GM21619 (cell line): Measurements from ENCODE around the gene OR52W1.
"Not testable (repeated sequence)": the region's sequence is repeated elsewhere in the genome, so short reads cannot be mapped to it uniquely, and the experiment has no call there.

Source experiments
- ATAC-seq: cut with Tn5 transposase; IDR thresholded peaks from one replicate; pipeline ENCODE4 v1.9.1; 2021; ENCODE audit not compliant: unreplicated experiment

Gene OR52W1

GRCh38 chr11:6216501-6216900 is 17.5 kb downstream of the OR52W1 start:
- ATAC-seq = no peak

DNA sequence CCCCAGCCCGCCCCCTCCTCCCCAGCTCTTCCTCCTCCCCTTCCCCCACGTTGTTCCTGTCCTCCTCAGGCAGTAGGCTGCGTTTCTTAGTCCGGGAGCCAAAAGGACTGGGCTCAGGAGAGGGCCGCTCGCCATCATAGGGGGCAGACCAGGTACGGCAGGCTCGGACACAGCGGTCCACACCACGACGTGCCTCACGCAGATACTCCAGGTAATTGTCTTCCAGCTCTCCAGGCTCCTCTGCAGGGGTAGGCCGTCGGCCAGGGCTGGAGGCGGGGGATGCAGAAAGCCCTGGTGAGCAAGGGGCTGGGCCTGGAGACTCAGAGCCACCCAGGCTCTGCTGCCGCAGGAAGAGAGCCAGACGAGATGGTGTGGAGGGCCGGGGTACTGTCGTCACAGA is 18.7 kb downstream of the OR52W1 start:
- no peak for ATAC-seq

DNA sequence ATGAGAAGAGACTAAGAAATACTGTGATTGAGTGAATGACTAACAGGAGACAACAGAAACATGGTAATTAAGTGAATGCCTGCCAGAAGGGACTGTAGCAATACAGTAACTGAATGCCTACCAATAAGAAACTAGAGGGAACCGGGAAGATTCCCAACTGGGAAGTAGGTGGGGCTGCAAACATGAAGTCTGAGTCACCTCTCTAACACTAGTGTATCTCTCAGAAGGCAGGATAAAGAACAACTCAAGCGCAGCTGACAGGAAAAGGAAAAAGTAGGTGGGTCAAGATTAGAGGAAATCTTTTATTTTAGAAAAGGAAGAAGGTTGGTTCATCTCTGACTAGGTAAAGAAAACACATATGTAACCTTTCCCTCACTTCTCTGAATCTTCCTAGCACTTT is 20.3 kb downstream of the OR52W1 start:
- ATAC-seq = no peak

DNA sequence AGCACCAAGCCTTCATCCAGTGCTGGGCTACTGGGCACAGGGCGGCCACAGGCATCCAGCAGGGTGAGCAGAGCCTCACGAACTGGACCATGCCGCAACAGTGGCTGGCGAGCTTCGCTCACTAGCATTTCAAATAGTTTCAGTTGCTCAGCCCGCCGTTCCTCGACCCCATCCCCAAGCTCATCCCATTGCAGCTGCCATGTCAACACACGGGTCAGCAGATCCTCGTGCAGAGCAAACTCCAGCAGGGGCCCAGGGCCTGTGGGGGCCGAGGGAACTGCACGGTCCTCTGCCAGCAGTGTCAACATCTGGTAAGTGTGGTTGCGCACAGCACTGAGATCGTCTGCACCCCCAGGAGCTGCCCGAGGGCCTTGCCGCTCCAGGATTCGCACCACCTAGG is 24.8 kb downstream of the OR52W1 start:
- no peak for ATAC-seq

- ATAC-seq = no peak
Measured at GRCh38 chr11:6224421-6224820, 25.4 kb downstream of the OR52W1 start.

- ATAC-seq = no peak
Measured at GRCh38 chr11:6225024-6225423, 26.0 kb downstream of the OR52W1 start.

GRCh38 chr11:6225896-6226295 is 26.9 kb downstream of the OR52W1 start:
- ATAC-seq = no peak

DNA sequence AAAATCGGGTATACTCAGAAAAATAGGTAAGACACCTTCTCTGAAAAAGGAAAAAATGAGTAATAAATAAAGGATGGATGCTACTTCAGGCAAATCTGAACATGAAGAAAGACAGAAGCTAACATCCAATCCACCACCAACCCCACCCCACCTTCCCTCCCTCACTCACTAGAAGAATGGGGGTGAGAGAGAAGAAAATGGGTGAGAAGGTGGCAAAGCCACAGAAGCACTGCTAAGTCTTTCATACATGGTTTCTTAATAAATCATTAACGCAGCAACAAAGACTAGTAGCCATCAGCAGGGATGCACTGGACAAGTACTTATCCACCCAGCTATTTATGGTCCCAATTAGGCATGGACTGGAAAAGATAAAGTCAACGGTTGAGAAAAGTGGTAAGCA is 29.5 kb downstream of the OR52W1 start:
- no peak for ATAC-seq

DNA sequence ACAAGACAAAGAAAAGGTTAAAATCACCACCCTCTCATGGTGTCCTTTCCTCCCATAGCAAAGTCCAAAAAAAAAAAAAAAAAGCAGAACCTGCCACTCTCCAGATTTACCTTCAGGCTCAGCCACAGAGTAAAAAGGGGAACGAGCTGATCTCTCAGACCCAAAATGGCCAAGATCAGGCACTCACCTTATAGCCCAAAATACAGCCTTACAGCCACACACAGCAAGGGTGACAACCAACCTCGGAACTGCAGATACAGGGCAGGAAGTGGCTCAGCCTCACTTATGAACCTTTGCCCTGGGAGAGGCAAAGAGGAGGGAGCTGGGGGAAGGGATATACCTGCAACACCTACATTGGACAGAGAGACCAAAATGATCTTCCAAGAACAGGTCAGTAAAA is 30.9 kb downstream of the OR52W1 start:
- no peak for ATAC-seq

- no peak for ATAC-seq
Measured at GRCh38 chr11:6232899-6233298, 33.9 kb downstream of the OR52W1 start.

- no peak for ATAC-seq
Measured at GRCh38 chr11:6233984-6234386, 35.0 kb downstream of the OR52W1 start.

GRCh38 chr11:6234387-6235107 is 35.5 kb downstream of the OR52W1 start, which contains the start of gene FHIP1B:
Gene FHIP1B (minus strand): TSS chr11:6234636. CDS start chr11:6224516, 10,120 bp downstream.
- peak; percentile 95 for ATAC-seq

DNA sequence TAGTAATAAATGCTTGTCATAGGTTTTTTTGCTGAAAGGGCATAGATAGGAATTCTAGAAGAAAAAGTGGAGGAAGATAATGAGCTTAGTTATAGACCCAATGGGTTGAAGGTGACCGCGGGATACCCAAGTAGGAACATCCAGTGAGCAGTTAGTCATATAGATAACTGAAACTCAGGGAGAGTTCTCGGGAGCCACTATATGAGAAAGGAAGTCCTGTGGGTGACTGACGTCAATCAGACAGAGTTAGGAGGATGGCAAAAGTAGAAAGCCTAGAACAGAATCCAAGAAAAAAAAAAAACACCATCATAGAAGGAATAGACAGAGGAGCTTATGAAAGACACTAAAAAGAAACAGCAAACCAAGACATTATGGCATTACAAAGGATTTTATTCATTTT is 38.2 kb downstream of the OR52W1 start:
- no peak for ATAC-seq

- no peak for ATAC-seq
Measured at GRCh38 chr11:6237761-6238302, 38.8 kb downstream of the OR52W1 start.

- ATAC-seq = no peak
Measured at GRCh38 chr11:6238902-6239301, 39.9 kb downstream of the OR52W1 start, which contains the start of gene CNGA4. Gene CNGA4 (plus strand): TSS chr11:6239089. CDS start chr11:6239207, 118 bp downstream.

DNA sequence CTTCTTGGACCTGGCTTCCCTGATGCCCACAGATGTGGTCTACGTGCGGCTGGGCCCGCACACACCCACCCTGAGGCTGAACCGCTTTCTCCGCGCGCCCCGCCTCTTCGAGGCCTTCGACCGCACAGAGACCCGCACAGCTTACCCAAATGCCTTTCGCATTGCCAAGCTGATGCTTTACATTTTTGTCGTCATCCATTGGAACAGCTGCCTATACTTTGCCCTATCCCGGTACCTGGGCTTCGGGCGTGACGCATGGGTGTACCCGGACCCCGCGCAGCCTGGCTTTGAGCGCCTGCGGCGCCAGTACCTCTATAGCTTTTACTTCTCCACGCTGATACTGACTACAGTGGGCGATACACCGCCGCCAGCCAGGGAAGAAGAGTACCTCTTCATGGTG is 41.1 kb downstream of the OR52W1 start:
- no peak for ATAC-seq

GRCh38 chr11:6240781-6241180 is 41.8 kb downstream of the OR52W1 start:
- no peak for ATAC-seq

- ATAC-seq = no peak
Measured at GRCh38 chr11:6241316-6241715, 42.3 kb downstream of the OR52W1 start.

GRCh38 chr11:6245536-6245935 is 46.5 kb downstream of the OR52W1 start:
- no peak for ATAC-seq

DNA sequence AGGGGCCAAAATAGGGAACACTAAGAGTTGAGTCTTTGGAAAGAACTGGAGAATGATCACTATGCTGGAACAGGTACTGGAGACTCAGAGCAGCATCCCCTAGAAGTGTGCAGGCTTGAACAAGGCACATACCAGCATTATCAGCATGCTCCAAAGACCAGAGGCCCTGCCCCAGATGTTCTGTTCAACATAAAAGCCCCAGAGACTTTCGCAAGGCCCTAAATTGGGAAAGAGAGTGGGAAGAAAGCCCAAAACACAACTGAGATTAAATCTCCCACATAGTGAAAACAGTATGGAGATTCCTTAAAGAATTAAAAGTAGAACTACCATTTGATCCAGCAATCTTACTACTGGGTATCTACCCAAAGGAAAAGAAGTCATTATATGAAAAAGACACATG is 49.2 kb downstream of the OR52W1 start:
- ATAC-seq = no peak

GRCh38 chr11:6248897-6249296 is 49.9 kb downstream of the OR52W1 start:
- not testable (repeated sequence) for ATAC-seq
